Measurements from ENCODE around the gene RAB12.

The RAB12 gene

GRCh38 chr18:8685914-8686216 lies 76.6 kb downstream of the RAB12 start:
- H3K27ac ChIP-seq (ENCODE audit: low read depth, low read length), result no peak overlapping the region

GRCh38 chr18:8686611-8687010 lies 77.4 kb downstream of the RAB12 start:
- no peak overlapping the region for H3K9ac ChIP-seq (ENCODE audit: low read depth, low read length)
- H3K27me3 ChIP-seq (ENCODE audit: control insufficient read depth, insufficient read depth, low read length), result no peaks in the 10 kb centered on the region
- no peak overlapping the region for H3K4me3 ChIP-seq (ENCODE audit: low read depth, low read length)
- no peak overlapping the region for H3K27ac ChIP-seq (ENCODE audit: low read depth, low read length)
- H3K36me3 ChIP-seq (ENCODE audit: control insufficient read depth, insufficient read depth, low read length), result no peaks in the 10 kb centered on the region
- no peaks in the 10 kb centered on the region for H3K9me3 ChIP-seq (ENCODE audit: control insufficient read depth, insufficient read depth, low read length)
- H3K4me1 ChIP-seq (ENCODE audit: control insufficient read depth, insufficient read depth, low read length), result peaks cover 20% of the 10 kb centered on the region

More at GRCh38 chr18:8685914-8686216, 76.6 kb downstream of the RAB12 start:
- H3K9ac ChIP-seq (ENCODE audit: low read depth, low read length), result no peak overlapping the region
- H3K4me3 ChIP-seq (ENCODE audit: low read depth, low read length), result no peak overlapping the region
- H3K4me1 ChIP-seq (ENCODE audit: control insufficient read depth, insufficient read depth, low read length), result peaks cover 20% of the 10 kb centered on the region
- no peaks in the 10 kb centered on the region for H3K36me3 ChIP-seq (ENCODE audit: control insufficient read depth, insufficient read depth, low read length)
- H3K27me3 ChIP-seq (ENCODE audit: control insufficient read depth, insufficient read depth, low read length), result no peaks in the 10 kb centered on the region
- H3K9me3 ChIP-seq (ENCODE audit: control insufficient read depth, insufficient read depth, low read length), result no peaks in the 10 kb centered on the region

- Histone ChIP-seq H3K36me3 (ENCODE audit: control insufficient read depth, insufficient read depth, low read length) (no peaks in the 10 kb centered on the region), H3K27ac (ENCODE audit: low read depth, low read length) (no peak overlapping the region), H3K4me1 (ENCODE audit: control insufficient read depth, insufficient read depth, low read length) (peaks cover 20% of the 10 kb centered on the region), H3K4me3 (ENCODE audit: low read depth, low read length) (no peak overlapping the region), H3K9ac (ENCODE audit: low read depth, low read length) (no peak overlapping the region), H3K27me3 (ENCODE audit: control insufficient read depth, insufficient read depth, low read length) (no peaks in the 10 kb centered on the region), H3K9me3 (ENCODE audit: control insufficient read depth, insufficient read depth, low read length) (no peaks in the 10 kb centered on the region)
Observed at GRCh38 chr18:8688216-8688800, 79.1 kb downstream of the RAB12 start.

GRCh38 chr18:8688816-8689215 lies 79.6 kb downstream of the RAB12 start:
- Histone ChIP-seq H3K27ac (ENCODE audit: low read depth, low read length) (no peak overlapping the region), H3K9me3 (ENCODE audit: control insufficient read depth, insufficient read depth, low read length) (no peaks in the 10 kb centered on the region), H3K36me3 (ENCODE audit: control insufficient read depth, insufficient read depth, low read length) (no peaks in the 10 kb centered on the region)

More at GRCh38 chr18:8688816-8689215, 79.6 kb downstream of the RAB12 start:
- Histone ChIP-seq H3K4me1 (ENCODE audit: control insufficient read depth, insufficient read depth, low read length) (peaks cover 20% of the 10 kb centered on the region), H3K27me3 (ENCODE audit: control insufficient read depth, insufficient read depth, low read length) (no peaks in the 10 kb centered on the region), H3K4me3 (ENCODE audit: low read depth, low read length) (no peak overlapping the region), H3K9ac (ENCODE audit: low read depth, low read length) (no peak overlapping the region)
